ENCODE data around the gene CAMK4. TPM values are rescaled to one million over a fixed set of nuclear protein-coding genes. Genes with fewer than 3 reads are reported as not detected.

CAMK4 gene
- total and polyA plus RNA-seq, 9 of the 15 experiments (the other 6 are each of a cell fraction or from before 2014, with no cell fraction given): 0.35 TPM; not detected in 8

DNA sequence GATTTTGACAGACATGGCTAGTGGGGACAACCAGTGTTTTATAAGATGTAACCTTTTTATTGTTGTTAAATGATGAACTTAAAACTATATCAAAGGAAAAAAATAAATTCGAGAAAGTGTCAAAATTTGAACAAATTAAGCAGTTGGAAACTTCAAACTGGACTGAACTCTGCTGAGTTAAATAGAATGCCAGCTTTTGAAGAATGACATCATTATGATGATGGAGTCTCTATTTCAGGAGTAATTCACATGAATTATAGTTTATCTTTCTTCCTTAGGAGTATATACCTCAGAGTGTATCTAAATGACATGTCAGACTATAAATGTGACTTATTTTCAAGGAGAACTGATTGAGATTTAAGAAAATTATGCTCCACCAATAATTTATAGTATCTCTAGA is 125.2 kb downstream of the CAMK4 start:
- H2AFZ ChIP-seq (ENCODE audit: low read depth, low read length): no peak overlapping the region
- no TSS peak for BruUV-seq (replicated peaks)
- H4K20me1 ChIP-seq (replicated peaks; ENCODE audit: control insufficient read depth, insufficient read depth, low read length): no peaks in the 10 kb centered on the region
- ChIA-PET CTCF (ENCODE audit: low intra/inter-chr PET ratio) (no interaction called here), POLR2A (no interaction called here)
- no peak for TF ChIP-seq BRF1 (IDR thresholded peaks at IDR 0.05; ENCODE audit: borderline replicate concordance, extremely low read depth, insufficient read length)
- TF ChIP-seq, protein P1, sequence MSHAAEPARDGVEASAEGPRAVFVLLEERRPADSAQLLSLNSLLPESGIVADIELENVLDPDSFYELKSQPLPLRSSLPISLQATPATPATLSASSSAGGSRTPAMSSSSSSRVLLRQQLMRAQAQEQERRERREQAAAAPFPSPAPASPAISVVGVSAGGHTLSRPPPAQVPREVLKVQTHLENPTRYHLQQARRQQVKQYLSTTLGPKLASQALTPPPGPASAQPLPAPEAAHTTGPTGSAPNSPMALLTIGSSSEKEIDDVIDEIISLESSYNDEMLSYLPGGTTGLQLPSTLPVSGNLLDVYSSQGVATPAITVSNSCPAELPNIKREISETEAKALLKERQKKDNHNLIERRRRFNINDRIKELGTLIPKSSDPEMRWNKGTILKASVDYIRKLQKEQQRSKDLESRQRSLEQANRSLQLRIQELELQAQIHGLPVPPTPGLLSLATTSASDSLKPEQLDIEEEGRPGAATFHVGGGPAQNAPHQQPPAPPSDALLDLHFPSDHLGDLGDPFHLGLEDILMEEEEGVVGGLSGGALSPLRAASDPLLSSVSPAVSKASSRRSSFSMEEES (CRISPR knock-in tag; IDR thresholded peaks at IDR 0.05): no peak
- no peak for TF ChIP-seq CHD2 (IDR thresholded peaks at IDR 0.05; ENCODE audit: low read depth, low read length)
- TF ChIP-seq KDM1A (IDR thresholded peaks at IDR 0.05): no peak
- TF ChIP-seq ZNF23 (CRISPR knock-in tag; IDR thresholded peaks at IDR 0.05): no peak
- TF ChIP-seq ZNF431 (CRISPR knock-in tag; IDR thresholded peaks at IDR 0.05): no peak
- no peak for TF ChIP-seq ZFX (CRISPR knock-in tag; IDR thresholded peaks at IDR 0.05)
- TF ChIP-seq HMGN3 (IDR thresholded peaks at IDR 0.05; ENCODE audit: borderline replicate concordance, extremely low read depth, insufficient read length, low read depth, low read length): no peak
- TF ChIP-seq, protein P2, sequence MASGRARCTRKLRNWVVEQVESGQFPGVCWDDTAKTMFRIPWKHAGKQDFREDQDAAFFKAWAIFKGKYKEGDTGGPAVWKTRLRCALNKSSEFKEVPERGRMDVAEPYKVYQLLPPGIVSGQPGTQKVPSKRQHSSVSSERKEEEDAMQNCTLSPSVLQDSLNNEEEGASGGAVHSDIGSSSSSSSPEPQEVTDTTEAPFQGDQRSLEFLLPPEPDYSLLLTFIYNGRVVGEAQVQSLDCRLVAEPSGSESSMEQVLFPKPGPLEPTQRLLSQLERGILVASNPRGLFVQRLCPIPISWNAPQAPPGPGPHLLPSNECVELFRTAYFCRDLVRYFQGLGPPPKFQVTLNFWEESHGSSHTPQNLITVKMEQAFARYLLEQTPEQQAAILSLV (tag; IDR thresholded peaks at IDR 0.05): no peak
- TF ChIP-seq CBX3 (IDR thresholded peaks at IDR 0.05; ENCODE audit: borderline replicate concordance in 1 of 2, low read length in 2 of 2): no peak
- no peak for TF ChIP-seq POLR2B (IDR thresholded peaks at IDR 0.05; ENCODE audit: low read depth, partially characterized antibody)
- TF ChIP-seq, protein P3, sequence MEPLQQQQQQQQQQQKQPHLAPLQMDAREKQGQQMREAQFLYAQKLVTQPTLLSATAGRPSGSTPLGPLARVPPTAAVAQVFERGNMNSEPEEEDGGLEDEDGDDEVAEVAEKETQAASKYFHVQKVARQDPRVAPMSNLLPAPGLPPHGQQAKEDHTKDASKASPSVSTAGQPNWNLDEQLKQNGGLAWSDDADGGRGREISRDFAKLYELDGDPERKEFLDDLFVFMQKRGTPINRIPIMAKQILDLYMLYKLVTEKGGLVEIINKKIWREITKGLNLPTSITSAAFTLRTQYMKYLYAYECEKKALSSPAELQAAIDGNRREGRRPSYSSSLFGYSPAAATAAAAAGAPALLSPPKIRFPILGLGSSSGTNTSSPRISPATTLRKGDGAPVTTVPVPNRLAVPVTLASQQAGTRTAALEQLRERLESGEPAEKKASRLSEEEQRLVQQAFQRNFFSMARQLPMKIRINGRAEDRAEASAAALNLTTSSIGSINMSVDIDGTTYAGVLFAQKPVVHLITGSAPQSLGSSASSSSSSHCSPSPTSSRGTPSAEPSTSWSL (CRISPR knock-in tag; IDR thresholded peaks at IDR 0.05; ENCODE audit: borderline replicate concordance): no peak
- TF ChIP-seq E2F3 (CRISPR knock-in tag; IDR thresholded peaks at IDR 0.05): no peak
- no peak for TF ChIP-seq ESRRB (CRISPR knock-in tag; IDR thresholded peaks at IDR 0.05; ENCODE audit: borderline replicate concordance)
- no peak for TF ChIP-seq MAFG (tag; conservative IDR thresholded peaks at IDR 0.05)
- no peak for TF ChIP-seq SMARCE1 (IDR thresholded peaks at IDR 0.05)
- no peak for TF ChIP-seq ZNF354B (CRISPR knock-in tag; IDR thresholded peaks at IDR 0.05)
- TF ChIP-seq CBFA2T3 (IDR thresholded peaks at IDR 0.05): no peak
- TF ChIP-seq ZZZ3 (IDR thresholded peaks at IDR 0.05): no peak
- TF ChIP-seq, protein P4, sequence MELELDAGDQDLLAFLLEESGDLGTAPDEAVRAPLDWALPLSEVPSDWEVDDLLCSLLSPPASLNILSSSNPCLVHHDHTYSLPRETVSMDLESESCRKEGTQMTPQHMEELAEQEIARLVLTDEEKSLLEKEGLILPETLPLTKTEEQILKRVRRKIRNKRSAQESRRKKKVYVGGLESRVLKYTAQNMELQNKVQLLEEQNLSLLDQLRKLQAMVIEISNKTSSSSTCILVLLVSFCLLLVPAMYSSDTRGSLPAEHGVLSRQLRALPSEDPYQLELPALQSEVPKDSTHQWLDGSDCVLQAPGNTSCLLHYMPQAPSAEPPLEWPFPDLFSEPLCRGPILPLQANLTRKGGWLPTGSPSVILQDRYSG (tag; conservative IDR thresholded peaks at IDR 0.05; ENCODE audit: low read depth): no peak
- no peaks in the 10 kb centered on the region for H3K9me3 ChIP-seq (replicated peaks; ENCODE audit: control insufficient read depth, insufficient read depth, low read depth, low read length)
- H3K27me3 ChIP-seq (ENCODE audit: control insufficient read depth in 2 of 2, insufficient read depth in 2 of 2, low read length in 2 of 2): no peaks in the 10 kb centered on the region
- intact Hi-C loops (cut with micrococcal nuclease) (no loop called here), in situ Hi-C loops (cut with MboI) (no loop called here)
- H3K36me3 ChIP-seq (ENCODE audit: control insufficient read depth, insufficient read depth, low read length): no peaks in the 10 kb centered on the region
- no peak for FAIRE-seq
- 0% methylated on average over 1 of the region's 1 CpG for WGBS (ENCODE audit: insufficient coverage, low coverage, missing lambda C conversion rate)
- no peak overlapping the region for H3K27ac ChIP-seq (ENCODE audit: extremely low read depth, low read depth, low read length)
- no peaks in the 10 kb centered on the region for H3K79me2 ChIP-seq (ENCODE audit: control insufficient read depth, insufficient read depth, low read length)
- DNase-seq (ENCODE audit: extremely low read depth in 1 of 4, low spot score in 3 of 4): no peak
- no peak for ATAC-seq
- H3K4me3 ChIP-seq: no peak overlapping the region
- no peak overlapping the region for H3K4me2 ChIP-seq (ENCODE audit: insufficient read depth, low read length)
- no peak overlapping the region for H3K9ac ChIP-seq (ENCODE audit: insufficient read depth in 1 of 2, low read depth in 2 of 2, low read length in 2 of 2)
- H3K4me1 ChIP-seq (replicated peaks in 1 of 2; ENCODE audit: control insufficient read depth in 2 of 2, insufficient read depth in 2 of 2, low read length in 2 of 2): no peaks in the 10 kb centered on the region
- no peaks in the 10 kb centered on the region for H3K9me1 ChIP-seq (ENCODE audit: control insufficient read depth, insufficient read depth, low read length)
